Measurements from ENCODE around the gene OR13D1.
A peak's percentile ranks its signal among the peaks of the same experiment; 100 is the strongest.

The OR13D1 gene

DNA sequence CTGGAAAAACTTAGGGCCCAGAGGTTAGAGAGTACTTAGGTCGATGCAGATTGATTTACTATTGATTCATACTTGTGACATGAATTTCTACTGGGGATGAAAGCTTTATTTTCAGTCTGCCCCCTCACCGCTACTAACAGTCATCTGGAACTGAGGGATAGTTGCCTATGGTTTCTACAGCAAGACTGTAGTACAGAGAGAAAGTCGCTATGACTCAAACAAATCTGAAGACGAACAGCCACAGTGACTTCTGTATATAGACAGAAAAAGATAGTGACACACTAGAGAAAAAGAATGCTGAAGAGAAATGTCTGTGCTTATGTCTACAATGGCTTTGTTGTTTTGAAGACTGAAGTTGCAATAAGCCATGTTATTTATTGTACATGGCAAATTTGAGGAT lies 17.3 kb downstream of the OR13D1 start:
- in situ Hi-C loops (cut with HindIII; ENCODE audit: low sequenced_read_pairs), result no loop called here
- DNase-seq (ENCODE audit: low read depth), result no peak
- H3K4me3 ChIP-seq (ENCODE audit: low read depth, low read length), result no peak overlapping the region
- TF ChIP-seq CTCF (IDR thresholded peaks at IDR 0.05; ENCODE audit: low read depth, low read length, missing control alignments), result no peak

DNA sequence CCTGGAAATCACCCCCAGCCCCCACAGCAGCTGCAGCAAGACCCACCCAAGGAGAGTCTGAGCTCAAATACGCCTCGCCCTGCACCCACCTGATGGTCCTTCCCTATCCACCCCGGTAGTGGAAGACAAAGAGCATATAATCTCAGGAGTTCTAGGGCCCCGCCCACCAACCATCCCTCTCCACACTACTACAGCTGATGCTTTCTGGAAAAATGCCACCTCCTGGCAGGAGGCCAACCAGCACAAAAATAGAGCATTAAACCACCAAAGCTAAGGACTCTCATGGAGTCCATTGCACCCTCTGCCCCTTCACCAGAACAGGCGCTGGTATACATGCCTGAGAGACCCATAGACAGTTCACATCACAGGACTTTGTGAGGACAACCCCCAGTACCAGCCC lies 30.7 kb downstream of the OR13D1 start:
- in situ Hi-C loops (cut with HindIII; ENCODE audit: low sequenced_read_pairs), result no loop called here

GRCh38 chr9:104738452-104738851 lies 44.1 kb downstream of the OR13D1 start:
- in situ Hi-C loops (cut with HindIII; ENCODE audit: low sequenced_read_pairs), result no loop called here
- H3K4me3 ChIP-seq (ENCODE audit: low read depth, low read length), result no peak overlapping the region
- no peak for DNase-seq (ENCODE audit: low read depth)
- no peak for TF ChIP-seq CTCF (IDR thresholded peaks at IDR 0.05; ENCODE audit: low read depth, low read length, missing control alignments)

More for the DNA sequence above, 30.7 kb downstream of the OR13D1 start:
- H3K4me3 ChIP-seq (ENCODE audit: low read depth, low read length), result no peak overlapping the region
- TF ChIP-seq CTCF (IDR thresholded peaks at IDR 0.05; ENCODE audit: low read depth, low read length, missing control alignments), result no peak
- DNase-seq (ENCODE audit: low read depth), result no peak

DNA sequence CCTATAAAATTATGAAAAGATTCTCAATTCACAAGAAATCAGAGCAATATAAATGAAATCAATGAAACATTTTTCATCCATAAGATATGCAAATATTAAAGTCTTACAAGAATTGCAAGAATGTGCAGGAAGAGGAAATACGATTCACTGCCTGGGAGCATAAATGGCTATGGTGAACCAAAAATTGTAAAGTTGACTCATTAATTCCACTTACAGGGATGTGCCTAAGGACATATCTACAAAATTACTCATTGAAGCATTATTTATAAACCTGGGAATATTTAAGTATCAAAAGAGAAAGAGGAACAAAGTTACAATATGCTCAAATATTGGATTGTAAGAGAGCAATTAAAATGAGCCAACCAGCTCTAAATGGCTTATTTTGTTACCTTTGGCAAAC lies 46.3 kb downstream of the OR13D1 start:
- no peak overlapping the region for H3K4me3 ChIP-seq (ENCODE audit: low read depth, low read length)
- no peak for DNase-seq (ENCODE audit: low read depth)
- TF ChIP-seq CTCF (IDR thresholded peaks at IDR 0.05; ENCODE audit: low read depth, low read length, missing control alignments), result no peak
- in situ Hi-C loops (cut with HindIII; ENCODE audit: low sequenced_read_pairs), result no loop called here

DNA sequence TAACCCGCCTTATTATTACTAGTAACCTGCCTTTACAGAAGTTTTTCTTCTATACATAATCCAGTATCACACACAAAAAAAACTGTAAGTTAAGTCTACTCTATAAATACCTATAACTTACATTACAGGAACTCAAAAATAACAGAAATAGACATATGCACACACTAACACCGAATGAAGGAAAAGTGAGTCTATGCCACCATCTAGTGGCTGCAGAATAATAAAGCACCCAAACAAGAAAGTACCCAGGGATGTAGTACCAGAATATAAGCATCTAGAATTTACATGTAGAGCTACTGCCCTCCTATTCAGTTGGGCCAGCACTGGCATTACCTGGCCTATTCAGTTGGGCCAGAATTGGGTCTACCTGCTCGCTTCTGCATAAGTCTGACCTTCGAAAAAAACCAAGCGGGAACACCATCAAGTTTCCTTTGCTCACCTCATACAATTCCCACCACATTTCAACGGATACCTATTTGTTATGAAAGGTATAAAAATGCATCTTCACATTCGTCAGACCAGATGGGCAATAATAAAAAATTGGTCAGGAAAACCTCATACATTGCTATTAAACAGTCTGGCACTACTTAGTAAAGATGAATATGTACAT lies 49.2 kb downstream of the OR13D1 start:
- peak; percentile 56 for TF ChIP-seq CTCF (IDR thresholded peaks at IDR 0.05; ENCODE audit: low read depth, low read length, missing control alignments)
- in situ Hi-C loops (cut with HindIII; ENCODE audit: low sequenced_read_pairs), result no loop called here
- peak; percentile 60 for DNase-seq (ENCODE audit: low read depth)
- H3K4me3 ChIP-seq (ENCODE audit: low read depth, low read length), result no peak overlapping the region
